ENCODE data around the gene HRG. TPM values are rescaled to one million over a fixed set of nuclear protein-coding genes. Genes with fewer than 3 reads are reported as not detected.

Gene HRG
- total RNA-seq, 1 experiment from 2014 or later: 1.3 TPM

GRCh38 chr3:186668426-186668825 is 2.6 kb downstream of the HRG start:
- Histone ChIP-seq H3K36me3 (ENCODE audit: low read depth) (no peaks in the 10 kb centered on the region), H3K4me1 (replicated peaks; ENCODE audit: insufficient read depth) (peaks cover 22% of the 10 kb centered on the region), H4K20me1 (ENCODE audit: insufficient read depth) (no peaks in the 10 kb centered on the region), H3K9me2 (ENCODE audit: insufficient read depth) (no peaks in the 10 kb centered on the region; the same call in 1 of the 2 replicates), H3K27me3 (ENCODE audit: insufficient read depth, low read depth) (no peaks in the 10 kb centered on the region), H2AFZ (no peak overlapping the region), H3K79me2 (ENCODE audit: low read depth) (no peaks in the 10 kb centered on the region), H3K4me3 (no peak overlapping the region), H3K4me2 (no peak overlapping the region), H3K9me3 (ENCODE audit: insufficient read depth, low read depth) (no peaks in the 10 kb centered on the region; the same call in 1 of the 2 replicates), H3K27ac (no peak overlapping the region), H3F3A (ENCODE audit: insufficient read depth, low read depth) (peaks cover 9% of the 10 kb centered on the region; the same call in 1 of the 2 replicates)
- no TSS peak for BruUV-seq (replicated peaks)
- TF ChIP-seq EZH2 (IDR thresholded peaks at IDR 0.05; ENCODE audit: low read depth): no peak
- intact Hi-C loops (cut with micrococcal nuclease; ENCODE audit: unreplicated experiment): no loop called here
- CTCF ChIA-PET: no interaction called here
- POLR2A ChIA-PET (ENCODE audit: unreplicated experiment): no interaction called here
- DNase-seq: no peak

- Histone ChIP-seq H3K4me1 (replicated peaks; ENCODE audit: insufficient read depth) (peaks cover 22% of the 10 kb centered on the region), H2AFZ (peak overlapping the region; percentile 44), H3K36me3 (ENCODE audit: low read depth) (no peaks in the 10 kb centered on the region), H3K4me3 (peak overlapping the region; percentile 4; the same call in 1 of the 2 replicates), H3K27me3 (ENCODE audit: insufficient read depth, low read depth) (no peaks in the 10 kb centered on the region), H3K79me2 (ENCODE audit: low read depth) (no peaks in the 10 kb centered on the region), H3K4me2 (peak overlapping the region; percentile 43), H3K9me3 (ENCODE audit: insufficient read depth, low read depth) (no peaks in the 10 kb centered on the region; the same call in 1 of the 2 replicates), H3K27ac (peak overlapping the region; percentile 87), H3F3A (ENCODE audit: insufficient read depth, low read depth) (peaks cover 9% of the 10 kb centered on the region; the same call in 1 of the 2 replicates), H4K20me1 (ENCODE audit: insufficient read depth) (no peaks in the 10 kb centered on the region), H3K9me2 (ENCODE audit: insufficient read depth) (no peaks in the 10 kb centered on the region; the same call in 1 of the 2 replicates)
- peak; percentile 27 to 91 for DNase-seq
- TF ChIP-seq EZH2 (IDR thresholded peaks at IDR 0.05; ENCODE audit: low read depth): no peak
- no peak for TF ChIP-seq CTCF (conservative IDR thresholded peaks at IDR 0.05)
- POLR2A ChIA-PET (ENCODE audit: unreplicated experiment): interaction anchor here (0.6 to 1.2 kb wide), 4 partner anchors 79 to 517 kb away, joined by 3 to 15 read pairs (median 4); no protein-coding TSS in a partner anchor
- TSS peak; percentile 63 for BruUV-seq (replicated peaks)
- CTCF ChIA-PET: interaction anchor here (1.2 kb wide), 1 partner anchor 53 kb away, joined by 4 read pairs; no protein-coding TSS in a partner anchor
- intact Hi-C loops (cut with micrococcal nuclease; ENCODE audit: unreplicated experiment): no loop called here
Observed at GRCh38 chr3:186669378-186670084, 3.7 kb downstream of the HRG start.

GRCh38 chr3:186670155-186670554 is 4.3 kb downstream of the HRG start:
- H3K4me2 ChIP-seq: peak overlapping the region; percentile 43
- peak overlapping the region; percentile 44 for H2AFZ ChIP-seq
- no peaks in the 10 kb centered on the region; the same call in 1 of the 2 replicates for H3K9me2 ChIP-seq (ENCODE audit: insufficient read depth)
- TF ChIP-seq CTCF (conservative IDR thresholded peaks at IDR 0.05) (no peak), EZH2 (IDR thresholded peaks at IDR 0.05; ENCODE audit: low read depth) (no peak)
- H3K36me3 ChIP-seq (ENCODE audit: low read depth): no peaks in the 10 kb centered on the region
- H3K27me3 ChIP-seq (ENCODE audit: insufficient read depth, low read depth): no peaks in the 10 kb centered on the region
- peaks cover 22% of the 10 kb centered on the region for H3K4me1 ChIP-seq (replicated peaks; ENCODE audit: insufficient read depth)
- no peaks in the 10 kb centered on the region for H3K79me2 ChIP-seq (ENCODE audit: low read depth)
- DNase-seq: peak in 1 of 2 experiments; percentile 49
- intact Hi-C loops (cut with micrococcal nuclease; ENCODE audit: unreplicated experiment): no loop called here
- BruUV-seq (replicated peaks): TSS peak; percentile 77
- peaks cover 9% of the 10 kb centered on the region; the same call in 1 of the 2 replicates for H3F3A ChIP-seq (ENCODE audit: insufficient read depth, low read depth)
- H4K20me1 ChIP-seq (ENCODE audit: insufficient read depth): no peaks in the 10 kb centered on the region
- ChIA-PET CTCF (interaction anchor here (0.6 to 1.2 kb wide), 2 partner anchors 53 to 55 kb away, joined by 4 to 5 read pairs; no protein-coding TSS in a partner anchor), POLR2A (ENCODE audit: unreplicated experiment) (interaction anchor here (0.6 to 1.2 kb wide), 3 partner anchors 112 to 516 kb away, joined by 4 to 15 read pairs (median 5); no protein-coding TSS in a partner anchor)
- no peaks in the 10 kb centered on the region; the same call in 1 of the 2 replicates for H3K9me3 ChIP-seq (ENCODE audit: insufficient read depth, low read depth)
- peak overlapping the region; percentile 87 for H3K27ac ChIP-seq
- H3K4me3 ChIP-seq: peak overlapping the region; percentile 4; the same call in 1 of the 2 replicates

Measured in PC-9 (cell line).